ENCODE measurements around the gene FBXL7.

GRCh38 chr5:15499528-15500324 is at the start of gene FBXL7:
- TF ChIP-seq CTCF (IDR thresholded peaks at IDR 0.05), result no peak
- TF ChIP-seq POLR2A (IDR thresholded peaks at IDR 0.05), result no peak

Measured in lower leg skin (tissue), 3 donors.